ENCODE data around the gene TNRC6A. TPM values are rescaled to one million over a fixed set of nuclear protein-coding genes. Genes with fewer than 3 reads are reported as not detected.

Gene TNRC6A
- total and polyA plus RNA-seq, 2 of the 13 experiments (the other 11 are each of a cell fraction or from before 2014, with no cell fraction given) = 30.9 to 43.6 TPM

GRCh38 chr16:24851700-24852099 lies 122.2 kb downstream of the TNRC6A start:
- no peaks in the 10 kb centered on the region for H3K27me3 ChIP-seq (ENCODE audit: control insufficient read depth in 1 of 2, insufficient read depth in 2 of 2, low read length in 2 of 2)
- POLR2A ChIA-PET = no interaction called here
- no peaks in the 10 kb centered on the region for H3K9me3 ChIP-seq (ENCODE audit: low read length)
- H3K79me2 ChIP-seq (ENCODE audit: insufficient read depth, low read length) = no peaks in the 10 kb centered on the region
- intact Hi-C loops (cut with micrococcal nuclease; ENCODE audit: unreplicated experiment) (no loop called here), in situ Hi-C loops (cut with HindIII; ENCODE audit: extremely low pct_ligation_motif_present, low pct_unique_long_range_greater_than_20kb) (no loop called here)
- DNase-seq (ENCODE audit: low spot score) = no peak
- ATAC-seq = no peak
- BruUV-seq (replicated peaks) = no TSS peak
- FAIRE-seq = no peak
- H2AFZ ChIP-seq (ENCODE audit: low read length) = no peak overlapping the region
- no peak overlapping the region for H3K4me3 ChIP-seq (replicated peaks in 1 of 3; ENCODE audit: insufficient read depth in 1 of 3, low read depth in 2 of 3, low read length in 3 of 3)
- no peaks in the 10 kb centered on the region for H3K36me3 ChIP-seq (replicated peaks in 1 of 2; ENCODE audit: control insufficient read depth in 1 of 2, insufficient read depth in 2 of 2, low read length in 2 of 2)
- peaks cover 18% of the 10 kb centered on the region for H3K4me1 ChIP-seq (ENCODE audit: insufficient read depth, low read length)
- TF ChIP-seq BCL6 (CRISPR knock-in tag; IDR thresholded peaks at IDR 0.05) (no peak), ZNF382 (CRISPR knock-in tag; IDR thresholded peaks at IDR 0.05; ENCODE audit: borderline replicate concordance) (no peak), KDM1A (CRISPR knock-in tag; IDR thresholded peaks at IDR 0.05) (no peak), ZNF552 (CRISPR knock-in tag; IDR thresholded peaks at IDR 0.05; ENCODE audit: borderline replicate concordance) (no peak)
- H3K9ac ChIP-seq (ENCODE audit: insufficient read depth, low read depth, low read length) = no peak overlapping the region
- 88% methylated on average over 8 of the region's 8 CpGs for WGBS (ENCODE audit: low lambda C conversion rate)
- H4K20me1 ChIP-seq (ENCODE audit: insufficient read depth, low read length) = no peaks in the 10 kb centered on the region
- no peak overlapping the region for H3K4me2 ChIP-seq (ENCODE audit: low read depth, low read length)
- no peak overlapping the region for H3K27ac ChIP-seq (ENCODE audit: extremely low read length, insufficient read depth, low read length)
- CTCF ChIA-PET (ENCODE audit: low intra/inter-chr PET ratio, low total read pairs) = no interaction called here

GRCh38 chr16:24852281-24852721 lies 122.8 kb downstream of the TNRC6A start:
- peaks cover 14% of the 10 kb centered on the region for H3K4me1 ChIP-seq (ENCODE audit: insufficient read depth, low read length)
- intact Hi-C loops (cut with micrococcal nuclease; ENCODE audit: unreplicated experiment) (no loop called here), in situ Hi-C loops (cut with HindIII; ENCODE audit: extremely low pct_ligation_motif_present, low pct_unique_long_range_greater_than_20kb) (no loop called here)
- TF ChIP-seq ZNF644 (CRISPR knock-in tag; IDR thresholded peaks at IDR 0.05; ENCODE audit: low read depth) (no peak), HMG20B (CRISPR knock-in tag; conservative IDR thresholded peaks at IDR 0.05) (no peak), SKIL (CRISPR knock-in tag; IDR thresholded peaks at IDR 0.05; ENCODE audit: borderline replicate concordance) (no peak), PPARG (CRISPR knock-in tag; conservative IDR thresholded peaks at IDR 0.05) (no peak), ZFP91 (CRISPR knock-in tag; IDR thresholded peaks at IDR 0.05; ENCODE audit: borderline replicate concordance) (no peak), ZC3H13 (CRISPR knock-in tag; IDR thresholded peaks at IDR 0.05) (no peak)
- CTCF ChIA-PET (ENCODE audit: low intra/inter-chr PET ratio, low total read pairs) = no interaction called here
- no peaks in the 10 kb centered on the region for H3K36me3 ChIP-seq (replicated peaks in 1 of 2; ENCODE audit: control insufficient read depth in 1 of 2, insufficient read depth in 2 of 2, low read length in 2 of 2)
- BruUV-seq (replicated peaks) = no TSS peak
- DNase-seq (ENCODE audit: low spot score) (no peak), ATAC-seq (no peak), FAIRE-seq (no peak)
- POLR2A ChIA-PET = no interaction called here
- H3K9me3 ChIP-seq (ENCODE audit: low read length) = no peaks in the 10 kb centered on the region
- no peak overlapping the region for H3K4me3 ChIP-seq (replicated peaks in 1 of 3; ENCODE audit: insufficient read depth in 1 of 3, low read depth in 2 of 3, low read length in 3 of 3)
- H3K27me3 ChIP-seq (ENCODE audit: control insufficient read depth in 1 of 2, insufficient read depth in 2 of 2, low read length in 2 of 2) = no peaks in the 10 kb centered on the region
- no peak overlapping the region for H2AFZ ChIP-seq (ENCODE audit: low read length)
- no peaks in the 10 kb centered on the region for H4K20me1 ChIP-seq (ENCODE audit: insufficient read depth, low read length)
- no peak overlapping the region for H3K9ac ChIP-seq (ENCODE audit: insufficient read depth, low read depth, low read length)
- H3K79me2 ChIP-seq (ENCODE audit: insufficient read depth, low read length) = no peaks in the 10 kb centered on the region
- no peak overlapping the region for H3K4me2 ChIP-seq (ENCODE audit: low read depth, low read length)
- H3K27ac ChIP-seq (ENCODE audit: extremely low read length, insufficient read depth, low read length) = no peak overlapping the region
- 98% methylated on average over 8 of the region's 8 CpGs for WGBS (ENCODE audit: low lambda C conversion rate)
